GM21528 (cell line): Measurements from ENCODE around the gene TSSC4.

Source experiments
- ATAC-seq: cut with Tn5 transposase; IDR thresholded peaks from one replicate; pipeline ENCODE4 v1.9.1; 2021; ENCODE audit warnings: mild to moderate bottlenecking, moderate library complexity; ENCODE audit not compliant: unreplicated experiment, low FRiP score

The TSSC4 gene

GRCh38 chr11:2431395-2431794 lies 30.8 kb downstream of the TSSC4 start:
- ATAC-seq: no peak

DNA sequence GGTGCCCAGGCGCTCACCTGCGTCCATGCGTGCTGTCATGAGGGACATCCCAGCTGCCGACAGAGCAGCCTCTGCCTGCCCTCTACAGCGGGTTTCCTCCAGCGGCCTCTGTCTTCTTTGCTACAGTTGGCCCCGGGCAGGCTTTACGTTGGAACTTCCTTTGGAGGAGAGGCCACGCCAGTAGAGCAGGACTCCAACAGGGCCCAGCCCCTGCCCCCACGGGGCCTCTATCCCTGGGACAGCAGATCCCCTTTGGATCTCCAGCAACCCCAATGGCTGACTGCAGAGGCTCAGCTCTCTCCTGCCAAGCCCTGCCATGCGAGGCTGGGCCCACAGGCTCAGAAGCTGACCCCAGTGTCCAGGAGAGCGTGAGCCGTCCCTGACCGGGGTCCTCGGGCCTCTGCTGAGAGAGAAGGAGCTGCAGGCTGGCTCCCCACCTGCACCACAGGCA lies 31.6 kb downstream of the TSSC4 start:
- ATAC-seq: no peak

DNA sequence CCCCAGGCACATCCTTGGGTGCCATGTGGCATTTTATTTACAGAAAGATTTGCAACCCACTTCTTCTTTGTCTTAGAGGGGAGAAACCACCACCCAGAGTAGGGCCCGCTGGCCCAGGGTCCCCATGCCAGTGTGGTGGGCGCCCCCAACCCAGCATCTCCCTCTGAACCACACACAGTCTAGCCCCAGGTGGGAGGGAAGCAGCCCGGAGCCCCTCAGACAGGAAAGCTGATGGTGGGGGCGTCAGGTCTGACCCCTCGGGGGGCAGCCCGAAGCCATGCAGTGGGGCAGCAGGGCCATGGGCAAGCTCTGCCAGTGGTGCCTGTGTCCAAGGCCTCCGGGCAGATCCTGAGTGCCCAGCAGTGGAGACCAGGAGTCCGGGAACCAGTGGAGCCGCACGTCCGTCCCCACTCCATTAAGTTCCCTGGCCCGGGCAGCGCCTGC lies 32.1 kb downstream of the TSSC4 start:
- ATAC-seq: no peak

DNA sequence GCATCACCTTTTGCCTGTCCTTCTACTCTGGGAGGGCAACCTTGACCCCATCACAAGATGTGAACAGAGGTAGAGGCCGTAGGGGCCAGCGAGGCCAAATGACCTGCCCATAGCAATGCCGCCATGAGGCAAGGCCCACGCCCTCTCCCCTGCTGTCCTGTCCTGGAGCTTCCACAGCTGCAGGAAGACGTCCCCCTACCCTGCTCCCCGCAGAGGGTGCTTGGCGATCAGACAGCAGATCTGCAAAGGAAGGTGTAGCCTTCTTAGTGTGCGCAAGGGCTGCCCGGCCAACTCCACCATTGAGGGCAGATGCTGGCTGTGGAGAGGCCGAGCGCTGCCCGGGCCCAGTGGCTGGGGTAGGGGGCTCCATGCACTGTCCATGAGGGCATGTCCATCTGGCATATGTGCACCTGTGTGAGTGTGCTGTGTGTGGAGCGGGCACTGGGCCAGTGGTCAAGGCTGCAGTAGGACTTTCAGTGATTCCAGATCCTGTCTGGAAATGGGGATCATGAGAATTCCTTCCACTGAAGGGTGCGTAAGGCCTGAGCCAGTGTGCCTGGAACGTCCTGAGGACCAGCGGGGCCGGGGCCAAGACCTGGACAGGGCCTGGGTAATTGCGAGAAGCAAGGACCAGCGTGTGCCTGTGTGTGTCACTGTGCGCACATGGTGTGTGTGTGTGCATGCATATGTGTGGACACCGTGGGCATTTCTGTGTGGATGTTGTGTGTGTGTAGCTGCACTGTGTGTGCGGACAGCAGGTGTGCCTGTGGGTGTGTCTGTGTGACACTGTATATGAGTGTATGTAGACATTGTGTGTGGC lies 32.8 kb downstream of the TSSC4 start:
- ATAC-seq: no peak

- ATAC-seq: no peak
Observed at GRCh38 chr11:2434008-2434407, 33.5 kb downstream of the TSSC4 start.

DNA sequence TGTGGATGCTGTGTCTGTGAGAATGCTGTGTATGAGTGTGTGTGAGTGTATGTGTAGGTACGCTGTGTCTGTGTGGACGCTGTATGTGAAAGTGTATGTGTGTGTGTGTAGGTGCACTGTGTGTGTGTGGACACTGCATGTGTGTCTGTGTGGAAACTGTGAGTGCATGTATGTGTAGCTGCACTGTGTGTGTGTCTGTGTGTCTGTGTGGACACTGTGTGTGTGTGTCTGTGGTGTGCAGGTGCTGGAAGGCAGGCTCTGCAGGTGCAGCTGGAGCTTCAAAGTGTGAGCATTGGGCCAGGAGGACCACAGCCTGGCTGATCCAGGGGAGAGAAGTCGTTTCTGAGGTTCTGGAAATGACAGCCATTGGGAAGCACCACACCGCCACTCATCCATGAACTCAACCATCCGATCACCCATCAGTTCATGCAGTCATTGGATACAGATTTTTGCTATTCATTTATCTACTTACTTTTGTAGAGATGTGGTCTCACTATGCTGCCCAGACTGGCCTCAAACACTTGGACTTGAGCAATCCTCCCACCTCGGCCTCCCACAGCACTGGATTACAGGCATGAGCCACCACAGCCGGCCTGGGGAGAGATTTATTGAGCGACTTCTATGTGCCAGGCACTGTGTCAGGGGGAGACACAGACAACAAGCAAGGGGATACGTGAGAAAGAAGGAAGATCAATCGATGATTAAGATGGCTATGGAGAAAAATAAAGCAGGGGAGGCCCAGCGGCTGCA lies 34.1 kb downstream of the TSSC4 start:
- ATAC-seq: no peak

GRCh38 chr11:2435288-2436012 lies 34.9 kb downstream of the TSSC4 start:
- no peak for ATAC-seq

DNA sequence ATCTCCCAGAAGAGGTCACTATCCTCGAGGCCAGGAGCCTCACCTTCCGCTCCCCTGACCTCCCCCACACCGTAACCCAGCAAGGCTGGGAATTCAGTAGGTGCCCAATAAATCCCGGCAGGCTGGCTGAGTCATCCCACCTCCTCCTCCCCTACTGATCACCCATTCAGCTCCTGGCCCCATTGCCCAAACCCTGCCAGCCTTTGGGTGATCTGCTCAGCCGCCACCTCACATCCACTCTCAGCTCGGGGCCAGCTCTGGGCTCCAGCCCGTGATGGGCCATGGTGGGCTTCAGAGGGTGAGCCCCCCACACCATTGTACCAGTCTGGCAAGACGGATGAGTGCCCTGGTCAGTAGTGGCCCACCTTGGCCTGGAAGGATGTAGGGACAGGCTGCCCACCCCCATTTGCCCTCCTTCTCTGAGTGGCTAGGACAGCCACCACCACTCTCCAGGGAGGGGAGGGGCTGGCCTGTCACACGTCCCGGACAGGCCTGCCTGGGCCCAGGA lies 35.5 kb downstream of the TSSC4 start:
- ATAC-seq: no peak

GRCh38 chr11:2436521-2437031 lies 36.0 kb downstream of the TSSC4 start:
- no peak for ATAC-seq

GRCh38 chr11:2437516-2437915 lies 37.0 kb downstream of the TSSC4 start:
- ATAC-seq: no peak

DNA sequence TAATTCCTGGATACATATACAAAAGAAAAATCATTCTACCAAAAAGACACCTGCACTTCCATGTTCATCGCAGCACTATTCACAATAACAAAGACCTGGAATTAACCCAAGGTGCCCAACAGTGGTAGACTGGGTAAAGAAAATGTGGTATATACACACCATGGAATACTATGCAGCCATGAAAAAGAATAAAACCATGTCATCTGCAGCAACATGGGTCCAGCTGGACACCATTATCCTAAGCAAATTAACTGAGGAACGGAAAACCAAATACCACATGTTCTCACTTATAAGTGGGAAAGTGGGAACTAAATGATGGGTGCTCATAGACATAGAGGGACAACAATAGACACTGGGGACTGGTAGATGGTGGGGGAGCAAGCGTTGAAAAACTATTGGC lies 39.3 kb downstream of the TSSC4 start:
- no peak for ATAC-seq

- ATAC-seq: no peak
Observed at GRCh38 chr11:2440646-2441045, 40.1 kb downstream of the TSSC4 start.

DNA sequence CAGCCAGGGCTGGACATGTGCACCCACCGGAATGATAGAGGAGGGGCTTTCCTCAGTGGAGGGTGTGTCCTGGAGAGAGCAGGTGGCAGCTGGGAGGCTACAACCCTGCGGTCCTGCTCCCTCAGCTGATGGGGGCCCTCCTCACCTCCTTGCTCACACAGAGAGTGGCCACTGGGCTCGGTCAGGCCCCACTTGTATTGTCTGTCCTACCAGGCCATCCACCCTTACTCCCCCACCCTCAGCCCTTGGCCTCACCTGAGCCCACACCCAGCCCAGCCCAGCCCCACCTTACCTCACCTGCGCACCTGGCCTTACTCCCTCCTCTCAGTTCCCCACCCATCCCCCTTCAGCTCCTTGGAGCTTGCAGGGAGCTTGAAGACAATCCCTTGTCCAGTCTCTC lies 40.6 kb downstream of the TSSC4 start:
- no peak for ATAC-seq

GRCh38 chr11:2442589-2442988 lies 42.0 kb downstream of the TSSC4 start:
- no peak for ATAC-seq

- no peak for ATAC-seq
Observed at GRCh38 chr11:2443406-2443805, 42.9 kb downstream of the TSSC4 start.

GRCh38 chr11:2443881-2444820 lies 43.6 kb downstream of the TSSC4 start, which contains the start of gene TRPM5:
Gene TRPM5 (minus strand): TSS chr11:2444514. CDS start chr11:2423036, 21,478 bp downstream.
- ATAC-seq: no peak

- no peak for ATAC-seq
Observed at GRCh38 chr11:2444821-2445745, 44.5 kb downstream of the TSSC4 start, which contains the start of gene KCNQ1. Gene KCNQ1 (plus strand): TSS chr11:2445008. CDS start chr11:2445099, 91 bp downstream.
